ENCODE data around the gene TBC1D9.

The TBC1D9 gene

GRCh38 chr4:140702096-140702757 is 54.0 kb downstream of the TBC1D9 start:
- TF ChIP-seq CTCF (IDR thresholded peaks at IDR 0.05) (no peak), ZFX (IDR thresholded peaks at IDR 0.05; ENCODE audit: borderline replicate concordance) (no peak)
- H3K27ac ChIP-seq: no peak overlapping the region

- TF ChIP-seq ZFX (IDR thresholded peaks at IDR 0.05; ENCODE audit: borderline replicate concordance) (no peak), CTCF (IDR thresholded peaks at IDR 0.05) (no peak)
- H3K27ac ChIP-seq: no peak overlapping the region
Observed at GRCh38 chr4:140701071-140701470, 55.1 kb downstream of the TBC1D9 start.

GRCh38 chr4:140697709-140698560 is 58.2 kb downstream of the TBC1D9 start:
- no peak overlapping the region for H3K27ac ChIP-seq
- TF ChIP-seq CTCF (IDR thresholded peaks at IDR 0.05): no peak
- no peak for TF ChIP-seq ZFX (IDR thresholded peaks at IDR 0.05; ENCODE audit: borderline replicate concordance)

- no peak for TF ChIP-seq ZFX (IDR thresholded peaks at IDR 0.05; ENCODE audit: borderline replicate concordance)
- no peak for TF ChIP-seq CTCF (IDR thresholded peaks at IDR 0.05)
- H3K27ac ChIP-seq: no peak overlapping the region
Observed at GRCh38 chr4:140695483-140695882, 60.7 kb downstream of the TBC1D9 start.

- TF ChIP-seq CTCF (IDR thresholded peaks at IDR 0.05) (no peak), ZFX (IDR thresholded peaks at IDR 0.05; ENCODE audit: borderline replicate concordance) (no peak)
- H3K27ac ChIP-seq: no peak overlapping the region
Observed at GRCh38 chr4:140693562-140693961, 62.6 kb downstream of the TBC1D9 start.

- H3K27ac ChIP-seq: no peak overlapping the region
- no peak for TF ChIP-seq CTCF (IDR thresholded peaks at IDR 0.05)
- TF ChIP-seq ZFX (IDR thresholded peaks at IDR 0.05; ENCODE audit: borderline replicate concordance): no peak
Observed at GRCh38 chr4:140691369-140691768, 64.8 kb downstream of the TBC1D9 start.

- TF ChIP-seq CTCF (IDR thresholded peaks at IDR 0.05): no peak
- no peak for TF ChIP-seq ZFX (IDR thresholded peaks at IDR 0.05; ENCODE audit: borderline replicate concordance)
- H3K27ac ChIP-seq: no peak overlapping the region
Observed at GRCh38 chr4:140690093-140690492, 66.1 kb downstream of the TBC1D9 start.

All from 22Rv1 (cell line).